HepG2 (cell line): Measurements from ENCODE around the gene ATF3. TPM values are rescaled to one million over a fixed set of nuclear protein-coding genes. Genes with fewer than 3 reads are reported as not detected.

Source experiments
- ATAC-seq: fragments of 200-7000 bp; cut with Tn5 transposase; 3 replicates; pipeline ENCODE4 v1.9.1; 2020; ENCODE audit warnings: mild to moderate bottlenecking, moderate library complexity
- BruUV-seq: library from RNA; stranded (reverse); fragments of 400-500 nt; replicated peaks from 2 replicates; lab custom pipeline; 2021; lab: Mats Ljungman, UMichigan
- CTCF ChIA-PET: fragments of 300-600 bp; formaldehyde crosslinking; extraction: SDS; loops from one replicate; lab custom pipeline; 2021; ENCODE audit warnings: low total read pairs, inconsistent platforms, low intra/inter-chr PET ratio; lab: Yijun Ruan, JAX
- POLR2A ChIA-PET: fragments of 350-600 bp; sonication (Branson Sonifier 250); formaldehyde crosslinking; loops from one replicate; lab custom pipeline; 2020; ENCODE audit warnings: antibody characterized with exemption, inconsistent platforms; lab: Yijun Ruan, JAX
- DNase-seq: peaks from one replicate; pipeline ENCODE4 v3.0.0-alpha.2; 2015; ENCODE audit warnings: low spot score
- FAIRE-seq: peaks from 3 replicates; lab custom pipeline; 2011; peaks lifted over from hg19 to GRCh38; lab: Jason Lieb, UNC
- H2AFZ ChIP-seq: one replicate; pipeline ENCODE4 v1.6.1; 2011; ENCODE audit warnings: low read length, inconsistent platforms
- H3K27ac ChIP-seq: fragments of 300-600 bp; 3 replicates; pipeline ENCODE4 v1.8.0; 2011; ENCODE audit warnings: mixed run types, mild to moderate bottlenecking, mixed read lengths, low read length, inconsistent platforms; ENCODE audit not compliant: insufficient read depth; ENCODE audit errors: extremely low read length
- H3K27me3 ChIP-seq, 2 experiments: fragments of 200-600 bp in 1 of 2; 2 replicates in 1 of 2; 3 replicates in 1 of 2; pipeline versions ENCODE4 v1.6.0 to v1.8.0; 2011; ENCODE audit warnings: low read length in 2 of 2, mild to moderate bottlenecking in 2 of 2, moderate library complexity in 2 of 2, inconsistent platforms in 1 of 2; ENCODE audit not compliant: insufficient read depth in 2 of 2, control insufficient read depth in 1 of 2
- H3K36me3 ChIP-seq, 2 experiments: fragments of 200-600 bp in 1 of 2; replicated peaks in 1 of 2; 2 replicates in 1 of 2; 3 replicates in 1 of 2; pipeline versions ENCODE4 v1.5.1 to v1.8.0; 2011; ENCODE audit warnings: low read length in 2 of 2, inconsistent platforms in 1 of 2; ENCODE audit not compliant: insufficient read depth in 2 of 2, control insufficient read depth in 1 of 2
- H3K4me1 ChIP-seq: 2 replicates; pipeline ENCODE4 v1.5.1; 2012; ENCODE audit warnings: low read length, inconsistent platforms; ENCODE audit not compliant: insufficient read depth
- H3K4me2 ChIP-seq: 2 replicates; pipeline ENCODE4 v1.6.0; 2011; ENCODE audit warnings: low read depth, low read length, inconsistent platforms
- H3K4me3 ChIP-seq, 3 experiments: fragments of 200-600 bp in 1 of 3; sonication (generic), shearing (Covaris generic) in 1 of 3; replicated peaks in 1 of 3; 2 replicates each; pipeline ENCODE4 v1.5.1; 2011 to 2016; ENCODE audit warnings: low read length in 3 of 3, inconsistent platforms in 2 of 3, low read depth in 2 of 3, mild to moderate bottlenecking in 2 of 3, control low read depth in 1 of 3, mixed read lengths in 1 of 3; ENCODE audit not compliant: insufficient read depth in 1 of 3
- H3K79me2 ChIP-seq: one replicate; pipeline ENCODE4 v1.6.1; 2011; ENCODE audit warnings: low read length, inconsistent platforms; ENCODE audit not compliant: insufficient read depth
- H3K9ac ChIP-seq: 2 replicates; pipeline ENCODE4 v1.6.0; 2011; ENCODE audit warnings: mild to moderate bottlenecking, low read depth, low read length, inconsistent platforms; ENCODE audit not compliant: insufficient read depth
- H3K9me3 ChIP-seq: 2 replicates; pipeline ENCODE4 v1.5.1; 2012; ENCODE audit warnings: mild to moderate bottlenecking, low read length
- H4K20me1 ChIP-seq: 2 replicates; pipeline ENCODE4 v1.6.0; 2011; ENCODE audit warnings: inconsistent platforms, mild to moderate bottlenecking, low read length, moderate library complexity; ENCODE audit not compliant: insufficient read depth
- BCL6 ChIP-seq: IDR thresholded peaks from 2 replicates; pipeline ENCODE4 v1.6.1; 2016; ENCODE audit warnings: missing genetic modification reagents, missing compliant biosample characterization
- CHD2 ChIP-seq: IDR thresholded peaks from 2 replicates; pipeline ENCODE4 v1.6.1; 2011; ENCODE audit warnings: low read depth, low read length, improper control_type of control experiment
- CREB1 ChIP-seq, 2 experiments: fragments of 450-650 bp in 1 of 2; IDR thresholded peaks; 2 replicates each; pipeline ENCODE4 v1.6.1; 2016 to 2017; ENCODE audit warnings: control low read depth in 1 of 2, mild to moderate bottlenecking in 1 of 2, missing compliant biosample characterization in 1 of 2, missing genetic modification characterization in 1 of 2
- FOXA3 ChIP-seq: IDR thresholded peaks from 2 replicates; pipeline ENCODE4 v1.6.1; 2016; ENCODE audit warnings: missing genetic modification reagents, missing compliant biosample characterization
- HMG20A ChIP-seq: IDR thresholded peaks from 2 replicates; pipeline ENCODE4 v1.6.1; 2016; ENCODE audit warnings: borderline replicate concordance
- HOXA5 ChIP-seq: sonication (generic); formaldehyde crosslinking; IDR thresholded peaks from 2 replicates; pipeline ENCODE4 v1.4.0; 2020; ENCODE audit warnings: missing genetic modification reagents
- IRF2 ChIP-seq: IDR thresholded peaks from 2 replicates; pipeline ENCODE4 v1.6.1; 2018; ENCODE audit warnings: missing genetic modification reagents, missing compliant biosample characterization
- JUN ChIP-seq: sonication (generic); formaldehyde crosslinking; IDR thresholded peaks from 2 replicates; pipeline ENCODE4 v1.4.0; 2020; ENCODE audit warnings: mild to moderate bottlenecking, missing genetic modification reagents
- MXI1 ChIP-seq: IDR thresholded peaks from 3 replicates; pipeline ENCODE4 v1.6.1; 2012; ENCODE audit warnings: low read depth, low read length, inconsistent platforms, borderline replicate concordance
- SKI ChIP-seq: fragments of 450-650 bp; IDR thresholded peaks from one replicate; pipeline ENCODE4 v1.6.1; 2018; ENCODE audit warnings: mild to moderate bottlenecking; ENCODE audit not compliant: partially characterized antibody
- SMC3 ChIP-seq: IDR thresholded peaks from 2 replicates; pipeline ENCODE4 v1.6.1; 2011; ENCODE audit warnings: low read length, improper control_type of control experiment
- SOX13 ChIP-seq, 3 experiments: fragments of 450-650 bp in 1 of 3; sonication (generic) in 1 of 3; formaldehyde crosslinking in 1 of 3; IDR thresholded peaks in 2 of 3; conservative IDR thresholded peaks in 1 of 3; 2 replicates each; pipeline versions ENCODE4 v1.5.0 to v1.6.1; 2016 to 2020; ENCODE audit warnings: antibody characterized with exemption in 1 of 3, mild to moderate bottlenecking in 1 of 3, missing compliant biosample characterization in 1 of 3, missing genetic modification reagents in 1 of 3, moderate library complexity in 1 of 3
- TP53 ChIP-seq: sonication (generic); formaldehyde crosslinking; conservative IDR thresholded peaks from 2 replicates; pipeline ENCODE4 v1.4.0; 2020; ENCODE audit warnings: missing genetic modification reagents
- ZNF777 ChIP-seq: sonication (generic); formaldehyde crosslinking; IDR thresholded peaks from 2 replicates; pipeline ENCODE4 v1.4.0; 2020; ENCODE audit warnings: missing genetic modification reagents
- ZSCAN9 ChIP-seq: IDR thresholded peaks from 2 replicates; pipeline ENCODE4 v1.6.1; 2016; ENCODE audit warnings: borderline replicate concordance
- WGBS: methylation state at CpG from one replicate; pipeline ENCODE4 v1.1.6; 2017; ENCODE audit warnings: low lambda C conversion rate; 5-methylcytosine and 5-hydroxymethylcytosine counted together
- in situ Hi-C: cut with HindIII; loops from 2 replicates; pipeline ENCODE4 v1.10.0; 2017; ENCODE audit warnings: low pct_unique_long_range_greater_than_20kb; ENCODE audit not compliant: extremely low pct_ligation_motif_present
- intact Hi-C: fragments of 100-400 bp; cut with micrococcal nuclease; formaldehyde crosslinking; loops from one replicate; pipeline ENCODE4 v1.10.0; 2022; ENCODE audit not compliant: unreplicated experiment
- polyA plus RNA-seq, 8 experiments: library from polyadenylated mRNA; depleted of rRNA in 3 of 8; stranded (reverse) in 7 of 8; unstranded in 1 of 8; fragments of >200 nt; fragmentation: Illumina TruSeq in 4 of 8; extraction: Trizol in 4 of 8; gene quantifications; 2 replicates each; pipeline versions ENCODE4 v1.2.1 to v1.2.3, GENCODE V29; 2011 to 2016; ENCODE audit warnings: low read depth in 4 of 8, missing spikeins in 1 of 8, mixed read lengths in 1 of 8; ENCODE audit not compliant: insufficient read depth in 1 of 8
- total RNA-seq, 5 experiments: library from RNA; depleted of rRNA; stranded (reverse); fragments of >200 nt; fragmentation: Illumina TruSeq; extraction: Trizol; gene quantifications; 2 replicates each; pipeline ENCODE4 v1.2.3, GENCODE V29; 2016; ENCODE audit warnings: low read depth in 1 of 5
- TF ChIP-seq, protein P1 (sequence below): sonication (generic); formaldehyde crosslinking; IDR thresholded peaks from 2 replicates; pipeline ENCODE4 v1.5.0; 2020; ENCODE audit warnings: missing genetic modification reagents
- TF ChIP-seq, protein P2 (sequence below): sonication (generic); formaldehyde crosslinking; IDR thresholded peaks from 2 replicates; pipeline ENCODE4 v1.4.0; 2020; ENCODE audit warnings: missing genetic modification reagents
- TF ChIP-seq, protein P3 (sequence below): sonication (generic); formaldehyde crosslinking; IDR thresholded peaks from 2 replicates; pipeline ENCODE4 v1.9.0; 2022; ENCODE audit warnings: low read depth, missing genetic modification reagents
- TF ChIP-seq, protein P4 (sequence below): sonication (generic); formaldehyde crosslinking; IDR thresholded peaks from 2 replicates; pipeline ENCODE4 v1.5.1; 2020; ENCODE audit warnings: missing genetic modification reagents, mild to moderate bottlenecking, borderline replicate concordance

The ATF3 gene
- total and polyA plus RNA-seq, 2 of the 13 experiments (the other 11 are each of a cell fraction or from before 2014, with no cell fraction given): 5.0 to 13.0 TPM

DNA sequence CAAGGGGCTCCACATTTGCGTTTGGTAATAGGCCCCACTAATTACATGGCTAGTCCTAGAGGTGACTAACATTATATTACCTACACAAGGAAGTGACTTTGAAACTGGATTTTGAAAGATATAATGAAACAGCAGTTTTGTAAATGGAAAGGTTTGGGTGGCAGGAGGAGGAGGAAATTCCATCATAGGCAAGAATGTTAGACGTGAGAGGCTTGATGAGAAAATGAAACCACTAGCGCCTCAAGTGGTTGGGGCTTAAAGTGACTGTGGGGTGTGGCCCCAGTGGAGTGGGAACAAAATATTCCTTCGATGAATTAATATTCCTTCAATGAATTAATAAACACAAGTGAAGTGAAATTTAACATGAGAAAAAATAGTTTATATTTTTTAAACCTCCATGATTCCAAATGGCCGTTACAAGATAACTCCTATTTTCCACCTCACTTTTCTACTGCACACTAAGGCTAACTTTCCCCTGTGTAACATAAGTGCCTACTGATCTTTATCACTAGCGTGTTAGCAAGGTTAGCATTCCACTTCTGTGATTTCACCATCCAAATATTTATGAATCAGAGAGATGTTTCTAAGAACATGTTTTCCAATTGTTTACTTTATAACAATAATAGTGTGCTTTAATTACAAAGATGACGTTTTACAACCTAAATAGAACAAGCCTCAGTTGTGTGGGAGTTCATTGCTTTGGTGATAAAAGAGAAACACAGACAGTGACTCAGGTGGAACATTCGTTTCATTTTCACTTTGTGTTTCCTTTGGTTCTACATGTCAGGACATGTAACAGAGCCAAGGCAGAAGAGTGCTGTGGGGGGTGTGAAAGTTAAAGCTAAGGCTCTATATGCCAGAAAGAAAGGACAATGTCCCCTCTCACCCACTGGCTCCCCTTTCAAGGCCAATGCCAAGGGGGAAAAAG, 12.5 kb upstream of the ATF3 start:
- ChIA-PET POLR2A (interaction anchor here (2.5 to 2.6 kb wide), 2 partner anchors 12 kb away, joined by 12 to 33 read pairs; partner anchors contain the start of gene ATF3), CTCF (no interaction called here)
- WGBS: 26% methylated on average over 8 of the region's 8 CpGs
- Histone ChIP-seq H3K9me3 (no peaks in the 10 kb centered on the region), H3K4me1 (peaks cover 36% of the 10 kb centered on the region), H3K27ac (peak overlapping the region; percentile 10), H4K20me1 (no peaks in the 10 kb centered on the region), H3K4me2 (peak overlapping the region; percentile 49), H2AFZ (peak overlapping the region; percentile 71), H3K9ac (peak overlapping the region; percentile 33; the same call in 1 of the 2 replicates), H3K36me3 (no peaks in the 10 kb centered on the region), H3K79me2 (no peaks in the 10 kb centered on the region), H3K4me3 (peak overlapping the region in 1 of 3 experiments; percentile 24; a peak in 1 of 6 replicates), H3K27me3 (peaks cover 0 to 12% of the 10 kb centered on the region in 2 experiments; a peak in 2 of 5 replicates)
- intact Hi-C loops (no loop called here), in situ Hi-C loops (no loop called here)
- DNase-seq (peak; percentile 73), FAIRE-seq (peak; percentile 42), ATAC-seq (peak; percentile 59)
- no TSS peak for BruUV-seq
- TF ChIP-seq ZSCAN9 (CRISPR knock-in tag) (no peak), JUN (CRISPR knock-in tag) (0 out of 2 replicates have a peak, but pooled peaks have one; percentile 44), SOX13 (IDR thresholded peaks at IDR 0.05) (no peak), SOX13 (CRISPR knock-in tag; conservative IDR thresholded peaks at IDR 0.05 in 1 of 2, IDR thresholded peaks at IDR 0.05 in 1 of 2) (peak in 1 of 2 experiments; percentile 22; a peak in 1 of 4 replicates), CREB1 (IDR thresholded peaks at IDR 0.05) (no peak), CREB1 (CRISPR knock-in tag; IDR thresholded peaks at IDR 0.05) (0 out of 2 replicates have a peak, but pooled peaks have one; percentile 38), MXI1 (peak; percentile 33; the same call in 1 of the 3 replicates), SMC3 (0 out of 2 replicates have a peak, but pooled peaks have one; percentile 12), HOXA5 (CRISPR knock-in tag) (no peak), ZNF777 (peak; percentile 77), TP53 (peak; percentile 98), SKI (peak; percentile 32), FOXA3 (0 out of 2 replicates have a peak, but pooled peaks have one; percentile 23), CHD2 (no peak), IRF2 (CRISPR knock-in tag) (peak; percentile 69), HMG20A (CRISPR knock-in tag) (peak; percentile 52; the same call in 1 of the 2 replicates), BCL6 (CRISPR knock-in tag) (peak; percentile 56)
- TF ChIP-seq, protein P1, sequence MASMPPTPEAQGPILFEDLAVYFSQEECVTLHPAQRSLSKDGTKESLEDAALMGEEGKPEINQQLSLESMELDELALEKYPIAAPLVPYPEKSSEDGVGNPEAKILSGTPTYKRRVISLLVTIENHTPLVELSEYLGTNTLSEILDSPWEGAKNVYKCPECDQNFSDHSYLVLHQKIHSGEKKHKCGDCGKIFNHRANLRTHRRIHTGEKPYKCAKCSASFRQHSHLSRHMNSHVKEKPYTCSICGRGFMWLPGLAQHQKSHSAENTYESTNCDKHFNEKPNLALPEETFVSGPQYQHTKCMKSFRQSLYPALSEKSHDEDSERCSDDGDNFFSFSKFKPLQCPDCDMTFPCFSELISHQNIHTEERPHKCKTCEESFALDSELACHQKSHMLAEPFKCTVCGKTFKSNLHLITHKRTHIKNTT: no peak
- TF ChIP-seq, protein P2, sequence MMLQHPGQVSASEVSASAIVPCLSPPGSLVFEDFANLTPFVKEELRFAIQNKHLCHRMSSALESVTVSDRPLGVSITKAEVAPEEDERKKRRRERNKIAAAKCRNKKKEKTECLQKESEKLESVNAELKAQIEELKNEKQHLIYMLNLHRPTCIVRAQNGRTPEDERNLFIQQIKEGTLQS: peak; percentile 32; the same call in 1 of the 2 replicates
- TF ChIP-seq, protein P3, sequence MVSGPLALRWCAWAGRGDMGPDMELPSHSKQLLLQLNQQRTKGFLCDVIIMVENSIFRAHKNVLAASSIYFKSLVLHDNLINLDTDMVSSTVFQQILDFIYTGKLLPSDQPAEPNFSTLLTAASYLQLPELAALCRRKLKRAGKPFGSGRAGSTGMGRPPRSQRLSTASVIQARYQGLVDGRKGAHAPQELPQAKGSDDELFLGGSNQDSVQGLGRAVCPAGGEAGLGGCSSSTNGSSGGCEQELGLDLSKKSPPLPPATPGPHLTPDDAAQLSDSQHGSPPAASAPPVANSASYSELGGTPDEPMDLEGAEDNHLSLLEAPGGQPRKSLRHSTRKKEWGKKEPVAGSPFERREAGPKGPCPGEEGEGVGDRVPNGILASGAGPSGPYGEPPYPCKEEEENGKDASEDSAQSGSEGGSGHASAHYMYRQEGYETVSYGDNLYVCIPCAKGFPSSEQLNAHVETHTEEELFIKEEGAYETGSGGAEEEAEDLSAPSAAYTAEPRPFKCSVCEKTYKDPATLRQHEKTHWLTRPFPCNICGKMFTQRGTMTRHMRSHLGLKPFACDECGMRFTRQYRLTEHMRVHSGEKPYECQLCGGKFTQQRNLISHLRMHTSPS (CRISPR knock-in tag): no peak
- TF ChIP-seq, protein P4, sequence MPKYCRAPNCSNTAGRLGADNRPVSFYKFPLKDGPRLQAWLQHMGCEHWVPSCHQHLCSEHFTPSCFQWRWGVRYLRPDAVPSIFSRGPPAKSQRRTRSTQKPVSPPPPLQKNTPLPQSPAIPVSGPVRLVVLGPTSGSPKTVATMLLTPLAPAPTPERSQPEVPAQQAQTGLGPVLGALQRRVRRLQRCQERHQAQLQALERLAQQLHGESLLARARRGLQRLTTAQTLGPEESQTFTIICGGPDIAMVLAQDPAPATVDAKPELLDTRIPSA (CRISPR knock-in tag): no peak
